Measurements from ENCODE around the gene STX18.

GRCh38 chr4:4479366-4479765, 62.5 kb downstream of the STX18 start:
- TF ChIP-seq, protein P1, sequence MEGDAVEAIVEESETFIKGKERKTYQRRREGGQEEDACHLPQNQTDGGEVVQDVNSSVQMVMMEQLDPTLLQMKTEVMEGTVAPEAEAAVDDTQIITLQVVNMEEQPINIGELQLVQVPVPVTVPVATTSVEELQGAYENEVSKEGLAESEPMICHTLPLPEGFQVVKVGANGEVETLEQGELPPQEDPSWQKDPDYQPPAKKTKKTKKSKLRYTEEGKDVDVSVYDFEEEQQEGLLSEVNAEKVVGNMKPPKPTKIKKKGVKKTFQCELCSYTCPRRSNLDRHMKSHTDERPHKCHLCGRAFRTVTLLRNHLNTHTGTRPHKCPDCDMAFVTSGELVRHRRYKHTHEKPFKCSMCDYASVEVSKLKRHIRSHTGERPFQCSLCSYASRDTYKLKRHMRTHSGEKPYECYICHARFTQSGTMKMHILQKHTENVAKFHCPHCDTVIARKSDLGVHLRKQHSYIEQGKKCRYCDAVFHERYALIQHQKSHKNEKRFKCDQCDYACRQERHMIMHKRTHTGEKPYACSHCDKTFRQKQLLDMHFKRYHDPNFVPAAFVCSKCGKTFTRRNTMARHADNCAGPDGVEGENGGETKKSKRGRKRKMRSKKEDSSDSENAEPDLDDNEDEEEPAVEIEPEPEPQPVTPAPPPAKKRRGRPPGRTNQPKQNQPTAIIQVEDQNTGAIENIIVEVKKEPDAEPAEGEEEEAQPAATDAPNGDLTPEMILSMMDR (IDR thresholded peaks at IDR 0.05): no peak
- TF ChIP-seq POLR2A (IDR thresholded peaks at IDR 0.05): no peak

Data from prostate gland (tissue), 2 donors.